Neural cell (in vitro differentiated cells): ENCODE data around the gene XXYLT1. TPM values are rescaled to one million over a fixed set of nuclear protein-coding genes. Genes with fewer than 3 reads are reported as not detected.

ENCODE experiments used
- H2AFZ ChIP-seq: fragments of 200-600, 300-800 bp; sonication (generic), shearing (Covaris generic); 2 replicates; pipeline ENCODE4 v1.6.0; 2014; ENCODE audit warnings: low read depth, mild to moderate bottlenecking, antibody characterized with exemption, low read length, moderate library complexity
- H3F3A ChIP-seq: fragments of 200-600 bp; shearing (Covaris generic); 2 replicates; pipeline ENCODE4 v1.6.1; 2016; ENCODE audit warnings: mild to moderate bottlenecking, moderate library complexity, mixed read lengths, antibody characterized with exemption, low read length; ENCODE audit not compliant: insufficient read depth, poor library complexity, severe bottlenecking
- H3K27ac ChIP-seq: fragments of 200-600, 300-800 bp; sonication (generic), shearing (Covaris generic); 2 replicates; pipeline ENCODE4 v1.5.1; 2014; ENCODE audit warnings: mild to moderate bottlenecking, low read length, moderate library complexity
- H3K27me3 ChIP-seq: fragments of 300-800, 200-600 bp; sonication (generic), shearing (Covaris generic); 2 replicates; pipeline ENCODE4 v1.6.0; 2014; ENCODE audit warnings: mild to moderate bottlenecking, low read depth, low read length, moderate library complexity; ENCODE audit not compliant: insufficient read depth
- H3K36me3 ChIP-seq: fragments of 300-800, 200-600 bp; sonication (generic), shearing (Covaris generic); 2 replicates; pipeline ENCODE4 v1.5.1; 2014; ENCODE audit warnings: mild to moderate bottlenecking, antibody characterized with exemption, low read length, moderate library complexity; ENCODE audit not compliant: insufficient read depth
- H3K4me2 ChIP-seq: fragments of 300-800, 200-600 bp; sonication (generic), shearing (Covaris generic); 2 replicates; pipeline ENCODE4 v1.6.0; 2014; ENCODE audit warnings: mild to moderate bottlenecking, low read length
- H3K4me3 ChIP-seq: fragments of 300-800, 200-600 bp; sonication (generic), shearing (Covaris generic); 2 replicates; pipeline ENCODE4 v1.5.1; 2014; ENCODE audit warnings: mild to moderate bottlenecking, low read length, moderate library complexity
- H3K79me2 ChIP-seq: fragments of 200-600 bp; shearing (Covaris generic); replicated peaks from 2 replicates; pipeline ENCODE4 v1.6.0; 2014; ENCODE audit warnings: mild to moderate bottlenecking, low read length, moderate library complexity; ENCODE audit not compliant: insufficient read depth
- H3K9ac ChIP-seq: fragments of 300-800, 200-600 bp; sonication (generic), shearing (Covaris generic); 2 replicates; pipeline ENCODE4 v1.6.1; 2016; ENCODE audit warnings: mild to moderate bottlenecking, low read length, mixed read lengths
- H3K9me2 ChIP-seq: fragments of 200-600 bp; shearing (Covaris generic); 2 replicates; pipeline ENCODE4 v1.6.1; 2016; ENCODE audit warnings: mild to moderate bottlenecking, low read length, mixed read lengths; ENCODE audit not compliant: insufficient read depth
- H3K9me3 ChIP-seq: fragments of 200-600, 300-800 bp; sonication (generic), shearing (Covaris generic); 2 replicates; pipeline ENCODE4 v1.6.1; 2016; ENCODE audit warnings: mild to moderate bottlenecking, mixed run types, low read length, moderate library complexity, mixed read lengths
- H4K20me1 ChIP-seq: fragments of 200-600 bp; shearing (Covaris generic); 2 replicates; pipeline ENCODE4 v1.6.1; 2016; ENCODE audit warnings: mild to moderate bottlenecking, mixed run types; ENCODE audit not compliant: insufficient read depth
- CTCF ChIP-seq: fragments of 450-650 bp; IDR thresholded peaks from 2 replicates; pipeline ENCODE4 v1.5.1; 2014; ENCODE audit warnings: antibody characterized with exemption, mild to moderate bottlenecking, moderate library complexity; ENCODE audit not compliant: poor library complexity, severe bottlenecking
- EP300 ChIP-seq: fragments of 450-650 bp; conservative IDR thresholded peaks from 2 replicates; pipeline ENCODE4 v1.6.1; 2014; ENCODE audit warnings: antibody characterized with exemption, mild to moderate bottlenecking, moderate library complexity; ENCODE audit not compliant: poor library complexity, severe bottlenecking
- EZH2 ChIP-seq: fragments of 200-600, 300-800 bp; shearing (Covaris generic), sonication (generic); IDR thresholded peaks from 2 replicates; pipeline ENCODE4 v1.6.1; 2014; ENCODE audit warnings: antibody characterized with exemption, low read length, borderline replicate concordance, mild to moderate bottlenecking; ENCODE audit not compliant: insufficient read depth, poor library complexity, severe bottlenecking
- MXI1 ChIP-seq: fragments of 450-650 bp; conservative IDR thresholded peaks from 2 replicates; pipeline ENCODE4 v1.6.1; 2014; ENCODE audit warnings: antibody characterized with exemption, mild to moderate bottlenecking; ENCODE audit not compliant: poor library complexity, severe bottlenecking
- POLR2AphosphoS5 ChIP-seq: IDR thresholded peaks from 2 replicates; pipeline ENCODE4 v1.6.1; 2012
- RAD21 ChIP-seq: fragments of 450-650 bp; conservative IDR thresholded peaks from 2 replicates; pipeline ENCODE4 v1.6.1; 2014; ENCODE audit warnings: antibody characterized with exemption, mild to moderate bottlenecking, moderate library complexity
- REST ChIP-seq: IDR thresholded peaks from 2 replicates; pipeline ENCODE4 v1.6.1; 2012; ENCODE audit warnings: borderline replicate concordance
- SMC3 ChIP-seq: fragments of 450-650 bp; conservative IDR thresholded peaks from 2 replicates; pipeline ENCODE4 v1.6.1; 2014; ENCODE audit warnings: antibody characterized with exemption, mild to moderate bottlenecking, moderate library complexity; ENCODE audit not compliant: poor library complexity
- TAF1 ChIP-seq: IDR thresholded peaks from 2 replicates; pipeline ENCODE4 v1.6.1; 2012; ENCODE audit warnings: low read depth
- polyA plus RNA-seq: library from polyadenylated mRNA; depleted of rRNA; stranded (reverse); fragments of >200 nt; gene quantifications from 2 replicates; pipeline ENCODE4 v1.2.3, GENCODE V29; 2014

Gene XXYLT1
- polyA plus RNA-seq, 1 donor from 2014 or later = 25.4 TPM

- H3K9me3 ChIP-seq = no peaks in the 10 kb centered on the region
- no peak overlapping the region for H3K9ac ChIP-seq
- H3K27me3 ChIP-seq = no peaks in the 10 kb centered on the region
- peaks cover 8% of the 10 kb centered on the region for H3K36me3 ChIP-seq
- H3K4me2 ChIP-seq = no peak overlapping the region
- no peaks in the 10 kb centered on the region for H3K9me2 ChIP-seq
- H4K20me1 ChIP-seq = no peaks in the 10 kb centered on the region
- no peak overlapping the region for H3K27ac ChIP-seq
- no peak overlapping the region for H3K4me3 ChIP-seq
- H3F3A ChIP-seq = no peaks in the 10 kb centered on the region
- TF ChIP-seq REST (no peak), EZH2 (no peak), MXI1 (no peak), EP300 (no peak), SMC3 (no peak), CTCF (no peak), POLR2AphosphoS5 (no peak), RAD21 (no peak), TAF1 (no peak)
- H2AFZ ChIP-seq = no peak overlapping the region
- no peaks in the 10 kb centered on the region for H3K79me2 ChIP-seq
These were observed 15.3 kb upstream of the XXYLT1 start for GRCh38 chr3:195286115-195286872.

- Histone ChIP-seq H3K4me3 (no peak overlapping the region), H3K9ac (no peak overlapping the region), H3K79me2 (no peaks in the 10 kb centered on the region), H3K36me3 (peaks cover 8% of the 10 kb centered on the region), H3K9me2 (no peaks in the 10 kb centered on the region), H3K9me3 (no peaks in the 10 kb centered on the region), H2AFZ (no peak overlapping the region), H4K20me1 (no peaks in the 10 kb centered on the region), H3K4me2 (no peak overlapping the region), H3K27ac (no peak overlapping the region), H3K27me3 (no peaks in the 10 kb centered on the region), H3F3A (no peaks in the 10 kb centered on the region)
- TF ChIP-seq EP300 = no peak
- no peak for TF ChIP-seq RAD21
- TF ChIP-seq EZH2 = no peak
- TF ChIP-seq CTCF = no peak
- TF ChIP-seq POLR2AphosphoS5 = no peak
- TF ChIP-seq REST = no peak
- no peak for TF ChIP-seq MXI1
- TF ChIP-seq SMC3 = no peak
- no peak for TF ChIP-seq TAF1
These were observed 14.4 kb upstream of the XXYLT1 start for GRCh38 chr3:195285372-195285771.
